Measurements from ENCODE around the gene IFI30.

The IFI30 gene

DNA sequence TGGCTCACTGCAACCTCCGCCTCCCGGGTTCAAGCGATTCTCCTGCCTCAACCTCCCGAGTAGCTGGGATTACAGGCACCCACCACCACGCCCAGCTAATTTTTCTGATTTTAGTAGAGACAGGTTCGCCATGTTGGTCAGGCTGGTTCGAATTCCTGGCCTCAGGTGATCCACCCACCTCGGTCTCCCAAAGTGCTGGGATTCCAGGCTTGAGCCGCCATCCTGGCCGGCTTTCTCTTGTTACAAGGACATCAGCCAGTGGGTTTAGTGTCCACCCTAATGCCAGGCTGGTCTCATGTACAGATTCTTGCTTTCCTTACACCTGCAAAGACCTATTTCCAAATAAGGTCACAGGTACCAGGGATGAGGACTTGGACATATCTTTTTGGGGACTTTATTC lies 13.8 kb upstream of the IFI30 start:
- Histone ChIP-seq H3K4me1 (ENCODE audit: insufficient read depth, insufficient read length) (peaks cover 24% of the 10 kb centered on the region), H3K9me3 (ENCODE audit: insufficient read depth, low read length) (no peaks in the 10 kb centered on the region), H3K36me3 (ENCODE audit: insufficient read depth, insufficient read length, low read length) (peaks cover 64% of the 10 kb centered on the region), H3K27me3 (ENCODE audit: insufficient read depth, insufficient read length) (no peaks in the 10 kb centered on the region), H3K9ac (ENCODE audit: insufficient read length, low read depth) (peak overlapping the region; percentile 10), H3K4me3 (ENCODE audit: insufficient read length, low read depth) (no peak overlapping the region)
- no peak for DNase-seq (ENCODE audit: low read depth, low spot score)
- TF ChIP-seq YY1 (IDR thresholded peaks at IDR 0.05; ENCODE audit: insufficient read depth, insufficient read length) = no peak
- no peak for TF ChIP-seq SUZ12 (IDR thresholded peaks at IDR 0.05; ENCODE audit: extremely low read depth, insufficient read depth, insufficient read length)
- TF ChIP-seq ZNF274 (IDR thresholded peaks at IDR 0.05; ENCODE audit: low read depth, low read length) = no peak

DNA sequence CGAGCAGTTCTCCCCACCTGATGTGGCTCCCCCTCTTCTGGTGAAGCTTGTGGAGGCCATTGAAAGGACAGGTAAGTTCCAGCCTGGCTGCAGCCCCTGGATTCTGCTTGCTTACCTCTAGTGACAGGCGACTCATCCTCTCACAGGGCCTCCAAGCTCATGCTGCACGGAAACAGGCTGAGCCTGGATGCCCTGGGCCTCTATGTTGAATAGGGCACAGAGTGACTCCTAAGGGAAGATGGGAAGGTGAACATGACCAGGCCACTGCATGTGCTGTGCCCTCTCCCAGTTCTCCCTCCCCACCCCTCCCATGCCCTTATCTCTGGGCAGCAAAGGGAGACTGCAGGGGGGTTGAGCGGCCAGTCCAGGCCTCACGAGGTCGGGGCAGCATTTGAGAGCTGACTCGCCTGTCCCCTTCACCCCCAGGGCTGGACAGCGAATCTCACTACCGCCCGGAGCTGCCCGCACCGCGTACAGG lies 13.1 kb upstream of the IFI30 start:
- Histone ChIP-seq H3K4me1 (ENCODE audit: insufficient read depth, insufficient read length) (peaks cover 24% of the 10 kb centered on the region), H3K9ac (ENCODE audit: insufficient read length, low read depth) (peak overlapping the region; percentile 77), H3K9me3 (ENCODE audit: insufficient read depth, low read length) (no peaks in the 10 kb centered on the region), H3K4me3 (ENCODE audit: insufficient read length, low read depth) (no peak overlapping the region), H3K27me3 (ENCODE audit: insufficient read depth, insufficient read length) (no peaks in the 10 kb centered on the region), H3K36me3 (ENCODE audit: insufficient read depth, insufficient read length, low read length) (peaks cover 64% of the 10 kb centered on the region)
- TF ChIP-seq YY1 (IDR thresholded peaks at IDR 0.05; ENCODE audit: insufficient read depth, insufficient read length) (no peak), ZNF274 (IDR thresholded peaks at IDR 0.05; ENCODE audit: low read depth, low read length) (no peak), SUZ12 (IDR thresholded peaks at IDR 0.05; ENCODE audit: extremely low read depth, insufficient read depth, insufficient read length) (no peak)
- no peak for DNase-seq (ENCODE audit: low read depth, low spot score)

DNA sequence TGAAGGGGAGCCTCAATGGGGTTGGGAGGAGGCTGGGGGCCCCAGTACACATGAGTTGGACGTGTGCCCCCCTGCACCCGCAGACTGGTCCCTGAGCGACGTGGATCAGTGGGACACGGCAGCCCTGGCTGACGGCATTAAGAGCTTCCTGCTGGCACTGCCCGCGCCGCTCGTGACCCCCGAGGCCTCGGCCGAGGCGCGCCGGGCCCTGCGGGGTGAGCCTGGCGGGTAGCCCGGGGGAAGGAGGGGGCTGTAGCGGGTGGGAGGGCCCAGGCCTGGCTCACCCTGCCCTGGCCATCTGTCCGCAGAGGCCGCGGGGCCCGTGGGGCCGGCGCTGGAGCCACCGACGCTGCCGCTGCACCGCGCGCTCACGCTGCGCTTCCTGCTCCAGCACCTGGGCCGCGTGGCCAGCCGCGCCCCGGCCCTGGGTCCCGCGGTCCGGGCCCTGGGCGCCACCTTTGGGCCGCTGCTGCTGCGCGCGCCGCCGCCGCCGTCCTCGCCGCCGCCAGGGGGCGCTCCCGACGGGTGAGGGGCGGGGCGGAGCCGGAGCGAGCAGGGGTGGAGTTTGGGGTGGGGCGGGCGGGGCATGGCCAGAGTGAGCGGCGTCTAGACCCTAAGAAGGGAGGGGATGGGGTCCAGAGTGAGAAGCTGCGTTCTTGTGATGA lies 12.5 kb upstream of the IFI30 start:
- Histone ChIP-seq H3K4me3 (ENCODE audit: insufficient read length, low read depth) (no peak overlapping the region), H3K36me3 (ENCODE audit: insufficient read depth, insufficient read length, low read length) (peaks cover 64% of the 10 kb centered on the region), H3K9me3 (ENCODE audit: insufficient read depth, low read length) (no peaks in the 10 kb centered on the region), H3K9ac (ENCODE audit: insufficient read length, low read depth) (peak overlapping the region; percentile 77), H3K4me1 (ENCODE audit: insufficient read depth, insufficient read length) (peaks cover 23% of the 10 kb centered on the region), H3K27me3 (ENCODE audit: insufficient read depth, insufficient read length) (no peaks in the 10 kb centered on the region)
- no peak for TF ChIP-seq YY1 (IDR thresholded peaks at IDR 0.05; ENCODE audit: insufficient read depth, insufficient read length)
- TF ChIP-seq SUZ12 (IDR thresholded peaks at IDR 0.05; ENCODE audit: extremely low read depth, insufficient read depth, insufficient read length) = no peak
- TF ChIP-seq ZNF274 (IDR thresholded peaks at IDR 0.05; ENCODE audit: low read depth, low read length) = no peak
- DNase-seq (ENCODE audit: low read depth, low spot score) = no peak

DNA sequence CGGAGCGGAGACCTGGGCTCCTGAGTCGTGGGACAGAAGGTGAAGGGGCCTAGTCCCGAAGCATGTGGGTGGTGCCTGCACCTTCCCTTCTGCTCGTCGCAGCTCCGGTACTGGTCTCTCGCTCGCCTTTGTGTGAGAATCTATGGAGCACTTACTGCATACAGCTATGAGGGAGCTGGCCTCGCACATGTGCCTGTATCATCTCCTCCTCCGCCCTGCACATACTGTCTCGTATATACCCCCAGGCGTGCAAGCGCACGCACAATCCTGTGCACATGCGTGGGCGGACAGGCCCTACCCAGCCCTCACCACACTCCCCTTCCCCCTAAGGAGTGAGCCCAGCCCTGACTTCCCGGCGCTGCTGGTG lies 12.0 kb upstream of the IFI30 start:
- H3K36me3 ChIP-seq (ENCODE audit: insufficient read depth, insufficient read length, low read length) = peaks cover 63% of the 10 kb centered on the region
- no peak overlapping the region for H3K4me3 ChIP-seq (ENCODE audit: insufficient read length, low read depth)
- no peak for TF ChIP-seq YY1 (IDR thresholded peaks at IDR 0.05; ENCODE audit: insufficient read depth, insufficient read length)

DNA sequence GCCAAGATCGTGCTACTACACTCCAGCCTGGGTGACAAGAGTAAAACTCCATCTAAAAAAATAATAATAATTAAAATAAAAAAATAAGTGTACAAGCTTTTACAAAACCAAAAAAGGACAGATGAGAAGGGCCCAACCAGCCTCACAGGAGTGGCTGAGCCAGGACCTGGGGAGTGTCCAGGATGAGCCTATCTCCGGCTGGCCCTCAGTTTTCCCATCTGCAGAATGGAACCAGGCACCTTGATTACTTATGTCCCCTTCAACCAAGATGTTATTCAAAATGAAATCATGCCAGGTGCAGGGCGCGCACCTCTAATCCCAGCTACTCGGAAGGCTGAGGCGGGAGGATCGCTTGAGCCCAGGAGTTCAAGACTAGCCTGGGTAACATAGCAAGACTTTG lies 9.5 kb upstream of the IFI30 start:
- no peak overlapping the region for H3K4me3 ChIP-seq (ENCODE audit: insufficient read length, low read depth)
- no peak overlapping the region for H3K9ac ChIP-seq (ENCODE audit: insufficient read length, low read depth)
- TF ChIP-seq YY1 (IDR thresholded peaks at IDR 0.05; ENCODE audit: insufficient read depth, insufficient read length) = no peak
- no peak for TF ChIP-seq ZNF274 (IDR thresholded peaks at IDR 0.05; ENCODE audit: low read depth, low read length)
- TF ChIP-seq SUZ12 (IDR thresholded peaks at IDR 0.05; ENCODE audit: extremely low read depth, insufficient read depth, insufficient read length) = no peak
- peaks cover 8% of the 10 kb centered on the region for H3K4me1 ChIP-seq (ENCODE audit: insufficient read depth, insufficient read length)
- no peaks in the 10 kb centered on the region for H3K9me3 ChIP-seq (ENCODE audit: insufficient read depth, low read length)
- no peaks in the 10 kb centered on the region for H3K27me3 ChIP-seq (ENCODE audit: insufficient read depth, insufficient read length)
- DNase-seq (ENCODE audit: low read depth, low spot score) = no peak
- H3K36me3 ChIP-seq (ENCODE audit: insufficient read depth, insufficient read length, low read length) = peaks cover 80% of the 10 kb centered on the region

More for the DNA sequence above, 12.0 kb upstream of the IFI30 start:
- peak overlapping the region; percentile 52 for H3K9ac ChIP-seq (ENCODE audit: insufficient read length, low read depth)
- H3K27me3 ChIP-seq (ENCODE audit: insufficient read depth, insufficient read length) = no peaks in the 10 kb centered on the region
- H3K9me3 ChIP-seq (ENCODE audit: insufficient read depth, low read length) = no peaks in the 10 kb centered on the region
- DNase-seq (ENCODE audit: low read depth, low spot score) = no peak
- peaks cover 19% of the 10 kb centered on the region for H3K4me1 ChIP-seq (ENCODE audit: insufficient read depth, insufficient read length)

DNA sequence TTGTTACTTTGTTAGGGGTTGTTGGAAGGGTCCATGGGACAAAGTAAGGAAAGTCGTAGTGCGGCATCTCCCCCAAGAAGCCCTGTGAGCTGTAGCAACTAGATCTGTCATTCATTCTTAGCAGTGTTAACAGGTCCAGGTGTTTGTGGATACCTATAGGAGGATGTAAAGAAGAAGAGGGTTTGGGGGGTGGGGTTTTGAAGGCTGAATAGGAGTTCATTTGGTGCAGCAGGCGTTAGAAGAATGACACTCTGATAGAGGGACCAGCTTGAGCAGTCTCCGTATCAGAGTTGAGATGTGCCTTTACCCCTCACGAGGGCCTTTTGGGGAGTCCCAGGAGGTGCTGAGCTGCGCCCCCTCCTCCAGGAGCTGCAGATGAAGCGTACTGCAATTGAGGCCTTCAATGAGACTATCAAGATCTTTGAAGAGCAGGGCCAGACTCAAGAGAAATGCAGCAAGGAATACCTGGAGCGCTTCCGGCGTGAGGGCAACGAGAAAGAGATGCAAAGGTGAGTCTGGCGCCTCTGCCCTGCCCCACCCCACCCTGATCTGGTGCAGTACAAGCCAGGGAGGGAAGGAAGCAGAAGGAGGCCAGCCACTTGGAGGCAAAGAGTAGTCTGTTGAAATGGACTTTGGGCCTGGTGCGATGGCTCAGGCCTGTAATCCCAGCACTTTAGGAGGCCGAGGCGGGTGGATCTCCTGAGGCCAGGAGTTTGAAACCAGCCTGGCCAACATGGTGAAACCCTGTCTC lies 7.6 kb upstream of the IFI30 start:
- no peak for DNase-seq (ENCODE audit: low read depth, low spot score)
- no peaks in the 10 kb centered on the region for H3K27me3 ChIP-seq (ENCODE audit: insufficient read depth, insufficient read length)
- H3K36me3 ChIP-seq (ENCODE audit: insufficient read depth, insufficient read length, low read length) = peaks cover 80% of the 10 kb centered on the region
- TF ChIP-seq SUZ12 (IDR thresholded peaks at IDR 0.05; ENCODE audit: extremely low read depth, insufficient read depth, insufficient read length) = no peak
- no peak for TF ChIP-seq ZNF274 (IDR thresholded peaks at IDR 0.05; ENCODE audit: low read depth, low read length)
- TF ChIP-seq YY1 (IDR thresholded peaks at IDR 0.05; ENCODE audit: insufficient read depth, insufficient read length) = no peak
- H3K4me3 ChIP-seq (ENCODE audit: insufficient read length, low read depth) = no peak overlapping the region
- H3K9me3 ChIP-seq (ENCODE audit: insufficient read depth, low read length) = no peaks in the 10 kb centered on the region
- H3K9ac ChIP-seq (ENCODE audit: insufficient read length, low read depth) = no peak overlapping the region
- peaks cover 6% of the 10 kb centered on the region for H3K4me1 ChIP-seq (ENCODE audit: insufficient read depth, insufficient read length)

DNA sequence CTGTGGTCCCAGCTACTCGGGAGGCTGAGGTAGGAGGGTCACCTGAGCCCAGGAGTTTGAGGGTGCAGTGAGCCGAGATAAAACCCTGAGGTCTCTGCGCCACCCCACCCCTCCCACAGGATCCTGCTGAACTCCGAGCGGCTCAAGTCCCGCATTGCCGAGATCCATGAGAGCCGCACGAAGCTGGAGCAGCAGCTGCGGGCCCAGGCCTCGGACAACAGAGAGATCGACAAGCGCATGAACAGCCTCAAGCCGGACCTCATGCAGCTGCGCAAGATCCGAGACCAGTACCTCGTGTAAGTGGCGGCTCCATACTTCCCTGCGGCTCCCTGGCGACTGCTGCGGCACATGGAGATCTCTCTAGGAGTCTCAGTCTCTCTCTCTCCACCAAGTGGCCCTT lies 6.6 kb upstream of the IFI30 start:
- no peaks in the 10 kb centered on the region for H3K27me3 ChIP-seq (ENCODE audit: insufficient read depth, insufficient read length)
- no peak overlapping the region for H3K9ac ChIP-seq (ENCODE audit: insufficient read length, low read depth)
- H3K9me3 ChIP-seq (ENCODE audit: insufficient read depth, low read length) = no peaks in the 10 kb centered on the region
- H3K36me3 ChIP-seq (ENCODE audit: insufficient read depth, insufficient read length, low read length) = peaks cover 81% of the 10 kb centered on the region
- no peak for DNase-seq (ENCODE audit: low read depth, low spot score)
- H3K4me1 ChIP-seq (ENCODE audit: insufficient read depth, insufficient read length) = no peaks in the 10 kb centered on the region
- TF ChIP-seq SUZ12 (IDR thresholded peaks at IDR 0.05; ENCODE audit: extremely low read depth, insufficient read depth, insufficient read length) (no peak), ZNF274 (IDR thresholded peaks at IDR 0.05; ENCODE audit: low read depth, low read length) (no peak)
- no peak overlapping the region for H3K4me3 ChIP-seq (ENCODE audit: insufficient read length, low read depth)

Data from NT2/D1 (cell line).